Measurements from ENCODE around the gene C6. TPM values are rescaled to one million over a fixed set of nuclear protein-coding genes. Genes with fewer than 3 reads are reported as not detected.

The C6 gene
- polyA plus RNA-seq, 1 donor (not counting 4 experiments of a cell fraction or from before 2014, with no cell fraction given) = not detected

- H3K4me3 ChIP-seq (ENCODE audit: control insufficient read depth in 2 of 3, extremely low read depth in 1 of 3, insufficient read depth in 2 of 3, low read depth in 1 of 3, low read length in 3 of 3) = no peak overlapping the region
- H3K9me1 ChIP-seq (ENCODE audit: control insufficient read depth, extremely low read depth, insufficient read depth, low read length) = no peaks in the 10 kb centered on the region
- no peaks in the 10 kb centered on the region for H3K9me3 ChIP-seq (ENCODE audit: control insufficient read depth, low read depth, low read length)
- H2AFZ ChIP-seq (ENCODE audit: control insufficient read depth, low read length) = no peak overlapping the region
- H4K20me1 ChIP-seq (ENCODE audit: control insufficient read depth, extremely low read depth, insufficient read depth, low read length) = no peaks in the 10 kb centered on the region
- TF ChIP-seq EZH2 (IDR thresholded peaks at IDR 0.05; ENCODE audit: low read length) (no peak), CTCF (optimal IDR thresholded peaks at IDR 0.05 in 1 of 3, IDR thresholded peaks at IDR 0.05 in 1 of 3, conservative IDR thresholded peaks at IDR 0.05 in 1 of 3; ENCODE audit: extremely low read depth in 1 of 3, insufficient read depth in 2 of 3, low read length in 3 of 3) (no peak)
- no peak overlapping the region for H3K27ac ChIP-seq (ENCODE audit: control insufficient read depth, insufficient read depth, low read length)
- dilution Hi-C loops (cut with MboI; ENCODE audit: extremely low pct_ligation_motif_present, low sequenced_read_pairs) = no loop called here
- H3K36me3 ChIP-seq (ENCODE audit: control insufficient read depth in 2 of 2, extremely low read depth in 1 of 2, insufficient read depth in 2 of 2, low read length in 2 of 2) = no peaks in the 10 kb centered on the region
- no peak overlapping the region for H3K4me2 ChIP-seq (ENCODE audit: control insufficient read depth, extremely low read depth, insufficient read depth, low read depth, low read length)
- no peak overlapping the region for H3K9ac ChIP-seq (ENCODE audit: control insufficient read depth, extremely low read depth, insufficient read depth, low read length)
- no peaks in the 10 kb centered on the region for H3K79me2 ChIP-seq (ENCODE audit: control insufficient read depth, insufficient read depth, low read length)
- DNase-seq (ENCODE audit: low read depth, low spot score) (no peak), FAIRE-seq (no peak)
- H3K4me1 ChIP-seq (ENCODE audit: control insufficient read depth, extremely low read depth, insufficient read depth, low read length) = no peaks in the 10 kb centered on the region
- no peaks in the 10 kb centered on the region for H3K27me3 ChIP-seq (ENCODE audit: control insufficient read depth, extremely low read depth, insufficient read depth, low read length)
Measured at GRCh38 chr5:41218929-41219657, 5.8 kb upstream of the C6 start.

- no peaks in the 10 kb centered on the region for H3K4me1 ChIP-seq (ENCODE audit: control insufficient read depth, extremely low read depth, insufficient read depth, low read length)
- no peak overlapping the region for H2AFZ ChIP-seq (ENCODE audit: control insufficient read depth, low read length)
- H3K9me3 ChIP-seq (ENCODE audit: control insufficient read depth, low read depth, low read length) = no peaks in the 10 kb centered on the region
- no peaks in the 10 kb centered on the region for H3K36me3 ChIP-seq (ENCODE audit: control insufficient read depth in 2 of 2, extremely low read depth in 1 of 2, insufficient read depth in 2 of 2, low read length in 2 of 2)
- no peaks in the 10 kb centered on the region for H3K9me1 ChIP-seq (ENCODE audit: control insufficient read depth, extremely low read depth, insufficient read depth, low read length)
- DNase-seq (ENCODE audit: low read depth, low spot score) (no peak), FAIRE-seq (no peak)
- H3K4me3 ChIP-seq (ENCODE audit: control insufficient read depth in 2 of 3, extremely low read depth in 1 of 3, insufficient read depth in 2 of 3, low read depth in 1 of 3, low read length in 3 of 3) = no peak overlapping the region
- no peaks in the 10 kb centered on the region for H4K20me1 ChIP-seq (ENCODE audit: control insufficient read depth, extremely low read depth, insufficient read depth, low read length)
- no peak overlapping the region for H3K4me2 ChIP-seq (ENCODE audit: control insufficient read depth, extremely low read depth, insufficient read depth, low read depth, low read length)
- TF ChIP-seq CTCF (optimal IDR thresholded peaks at IDR 0.05 in 1 of 3, IDR thresholded peaks at IDR 0.05 in 1 of 3, conservative IDR thresholded peaks at IDR 0.05 in 1 of 3; ENCODE audit: extremely low read depth in 1 of 3, insufficient read depth in 2 of 3, low read length in 3 of 3) (no peak), EZH2 (IDR thresholded peaks at IDR 0.05; ENCODE audit: low read length) (no peak)
- H3K9ac ChIP-seq (ENCODE audit: control insufficient read depth, extremely low read depth, insufficient read depth, low read length) = no peak overlapping the region
- no peaks in the 10 kb centered on the region for H3K27me3 ChIP-seq (ENCODE audit: control insufficient read depth, extremely low read depth, insufficient read depth, low read length)
- no peaks in the 10 kb centered on the region for H3K79me2 ChIP-seq (ENCODE audit: control insufficient read depth, insufficient read depth, low read length)
- no peak overlapping the region for H3K27ac ChIP-seq (ENCODE audit: control insufficient read depth, insufficient read depth, low read length)
- dilution Hi-C loops (cut with MboI; ENCODE audit: extremely low pct_ligation_motif_present, low sequenced_read_pairs) = no loop called here
Measured at GRCh38 chr5:41214182-41214581, 850 bp upstream of the C6 start.

Data from keratinocyte (primary cell).